SK-N-SH treated with all-trans-retinoic acid at 6 μM for 48 hours (cell line): ENCODE results near the gene DTHD1.

Source experiments
- CREB5 ChIP-seq: fragments of 250-450 bp; sonication (Bioruptor Pico); IDR thresholded peaks from 2 replicates; pipeline ENCODE4 v1.5.1; 2020; ENCODE audit warnings: low read depth, mild to moderate bottlenecking, moderate library complexity
- TSHZ2 ChIP-seq: fragments of 250-450 bp; sonication (Bioruptor Pico); IDR thresholded peaks from 2 replicates; pipeline ENCODE4 v1.5.0; 2020; ENCODE audit warnings: mild to moderate bottlenecking, moderate library complexity
- ZFP30 ChIP-seq: fragments of 450-650 bp; formaldehyde crosslinking; IDR thresholded peaks from 2 replicates; pipeline ENCODE4 v1.5.0; 2022; ENCODE audit warnings: mild to moderate bottlenecking, moderate library complexity
- ZNF565 ChIP-seq: fragments of 450-650 bp; formaldehyde crosslinking; conservative IDR thresholded peaks from 2 replicates; pipeline ENCODE4 v1.5.0; 2020; ENCODE audit warnings: low read depth, mild to moderate bottlenecking, moderate library complexity
- ZNF8 ChIP-seq: fragments of 450-650 bp; formaldehyde crosslinking; IDR thresholded peaks from 2 replicates; pipeline ENCODE4 v1.5.0; 2020; ENCODE audit warnings: mild to moderate bottlenecking, moderate library complexity

GRCh38 chr4:36326476-36327029 lies 45.1 kb downstream of the DTHD1 start:
- no peak for TF ChIP-seq TSHZ2 (CRISPR knock-in tag)
- TF ChIP-seq CREB5 (CRISPR knock-in tag) = no peak
- no peak for TF ChIP-seq ZNF565
- no peak for TF ChIP-seq ZFP30 (CRISPR knock-in tag)
- TF ChIP-seq ZNF8 (CRISPR knock-in tag) = no peak
